NB4 (cell line): ENCODE results near the gene GALNT12.
A peak's percentile ranks its signal among the peaks of the same experiment; 100 is the strongest.

ENCODE experiments used
- DNase-seq: peaks from one replicate; pipeline ENCODE4 v3.0.0; 2010; ENCODE audit warnings: low read depth
- H3K4me3 ChIP-seq: one replicate; pipeline ENCODE4 v1.5.1; 2011; ENCODE audit warnings: mild to moderate bottlenecking, low read depth, low read length, moderate library complexity
- CTCF ChIP-seq: IDR thresholded peaks from one replicate; pipeline ENCODE4 v1.5.1; 2012; ENCODE audit warnings: low read depth, low read length
- MAX ChIP-seq: IDR thresholded peaks from 2 replicates; pipeline ENCODE4 v1.6.1; 2011; ENCODE audit warnings: low read depth, low read length
- MYC ChIP-seq: IDR thresholded peaks from 2 replicates; pipeline ENCODE4 v1.6.1; 2011; ENCODE audit warnings: low read depth, low read length
- POLR2A ChIP-seq: IDR thresholded peaks from 2 replicates; pipeline ENCODE4 v1.6.1; 2011; ENCODE audit warnings: mild to moderate bottlenecking; ENCODE audit not compliant: insufficient read length; ENCODE audit errors: extremely low read depth

The GALNT12 gene

GRCh38 chr9:98826716-98827115, 19.2 kb downstream of the GALNT12 start:
- H3K4me3 ChIP-seq = no peak overlapping the region
- no peak for DNase-seq
- TF ChIP-seq MYC (no peak), MAX (no peak), CTCF (no peak), POLR2A (no peak)

GRCh38 chr9:98829766-98830165, 22.3 kb downstream of the GALNT12 start:
- TF ChIP-seq MYC = no peak
- TF ChIP-seq MAX = no peak
- TF ChIP-seq POLR2A = no peak
- TF ChIP-seq CTCF = no peak
- DNase-seq = no peak
- H3K4me3 ChIP-seq = no peak overlapping the region

- H3K4me3 ChIP-seq = no peak overlapping the region
- peak; percentile 41 for DNase-seq
- no peak for TF ChIP-seq MYC
- no peak for TF ChIP-seq CTCF
- TF ChIP-seq POLR2A = no peak
- no peak for TF ChIP-seq MAX
These were observed 23.1 kb downstream of the GALNT12 start for GRCh38 chr9:98830554-98830953.

- no peak for DNase-seq
- H3K4me3 ChIP-seq = no peak overlapping the region
- TF ChIP-seq CTCF (no peak), POLR2A (no peak)
These were observed 24.2 kb downstream of the GALNT12 start for GRCh38 chr9:98831696-98832095.

- TF ChIP-seq CTCF (no peak), POLR2A (no peak), MYC (no peak), MAX (no peak)
- no peak for DNase-seq
These were observed 25.3 kb downstream of the GALNT12 start for GRCh38 chr9:98832768-98833089.

GRCh38 chr9:98833090-98833956, 25.9 kb downstream of the GALNT12 start:
- no peak for TF ChIP-seq CTCF
- TF ChIP-seq MYC = no peak
- TF ChIP-seq MAX = no peak
- no peak for TF ChIP-seq POLR2A
- no peak for DNase-seq
- no peak overlapping the region for H3K4me3 ChIP-seq

More at GRCh38 chr9:98832768-98833089, 25.3 kb downstream of the GALNT12 start:
- H3K4me3 ChIP-seq = no peak overlapping the region
